Caco-2 (cell line): ENCODE data around the gene PLCB2. TPM values are rescaled to one million over a fixed set of nuclear protein-coding genes. Genes with fewer than 3 reads are reported as not detected.

ENCODE experiments used
- BruUV-seq: library from RNA; stranded (reverse); fragments of 400-500 nt; replicated peaks from 2 replicates; lab custom pipeline; 2021; lab: Mats Ljungman, UMichigan
- CTCF ChIA-PET: fragments of 300-600 bp; sonication (Branson Sonifier 250); formaldehyde crosslinking; loops from one replicate; lab custom pipeline; 2022; ENCODE audit warnings: antibody characterized with exemption; lab: Charles Lee
- POLR2A ChIA-PET: fragments of 300-600 bp; sonication (Branson Sonifier 250); formaldehyde crosslinking; loops from one replicate; lab custom pipeline; 2022; ENCODE audit warnings: antibody characterized with exemption; lab: Charles Lee
- DNase-seq, 2 experiments: peaks; one replicate each; pipeline versions ENCODE4 v3.0.0 to v3.0.0-alpha.2; 2020 to 2022
- H3K27me3 ChIP-seq: replicated peaks from 2 replicates; pipeline ENCODE4 v1.6.0; 2011; ENCODE audit warnings: low read length; ENCODE audit not compliant: control insufficient read depth, insufficient read depth
- H3K36me3 ChIP-seq: 2 replicates; pipeline ENCODE4 v1.5.1; 2011; ENCODE audit warnings: low read length; ENCODE audit not compliant: control insufficient read depth, insufficient read depth
- H3K4me1 ChIP-seq: fragments of 250-450 bp; sonication (Bioruptor Pico); 2 replicates; pipeline ENCODE4 v1.5.1; 2020; ENCODE audit warnings: mild to moderate bottlenecking
- H3K4me3 ChIP-seq: 2 replicates; pipeline ENCODE4 v1.5.1; 2011; ENCODE audit warnings: low read depth, mild to moderate bottlenecking, control low read depth, low read length
- H3K9me3 ChIP-seq: fragments of 250-450 bp; sonication (Bioruptor Pico); 2 replicates; pipeline ENCODE4 v1.5.1; 2020; ENCODE audit warnings: mild to moderate bottlenecking, moderate library complexity
- H3K27ac Mint-ChIP-seq: one replicate; pipeline ENCODE4 v1.8.0; 2022; ENCODE audit warnings: mixed read lengths; ENCODE audit not compliant: unreplicated experiment
- H3K27me3 Mint-ChIP-seq: one replicate; pipeline ENCODE4 v1.8.0; 2022; ENCODE audit warnings: mixed read lengths; ENCODE audit not compliant: insufficient read depth, unreplicated experiment
- H3K36me3 Mint-ChIP-seq: one replicate; pipeline ENCODE4 v1.8.0; 2022; ENCODE audit warnings: mild to moderate bottlenecking, mixed read lengths; ENCODE audit not compliant: insufficient read depth, unreplicated experiment
- H3K4me1 Mint-ChIP-seq: one replicate; pipeline ENCODE4 v1.8.0; 2022; ENCODE audit warnings: low read depth, mixed read lengths; ENCODE audit not compliant: unreplicated experiment
- H3K4me3 Mint-ChIP-seq: one replicate; pipeline ENCODE4 v1.8.0; 2022; ENCODE audit warnings: mild to moderate bottlenecking, moderate library complexity, mixed read lengths; ENCODE audit not compliant: unreplicated experiment
- H3K9me3 Mint-ChIP-seq: one replicate; pipeline ENCODE4 v1.8.0; 2022; ENCODE audit warnings: mixed read lengths; ENCODE audit not compliant: unreplicated experiment
- CTCF ChIP-seq, 2 experiments: fragments of 200-600 bp in 1 of 2; IDR thresholded peaks; 1 replicate in 1 of 2; 2 replicates in 1 of 2; pipeline versions ENCODE4 v1.5.1 to v1.8.0; 2011 to 2022; ENCODE audit warnings: antibody characterized with exemption in 1 of 2, control low read depth in 1 of 2, inconsistent platforms in 1 of 2, low read depth in 1 of 2, low read length in 1 of 2, mild to moderate bottlenecking in 1 of 2, moderate library complexity in 1 of 2; ENCODE audit not compliant: insufficient read depth in 1 of 2, severe bottlenecking in 1 of 2, unreplicated experiment in 1 of 2
- intact Hi-C: fragments of 100-400 bp; cut with micrococcal nuclease; formaldehyde crosslinking; loops from one replicate; pipeline ENCODE4 v1.10.0; 2022; ENCODE audit not compliant: unreplicated experiment
- total RNA-seq: library from RNA; stranded (reverse); gene quantifications from 2 replicates; pipeline ENCODE4 v1.2.3, GENCODE V29; 2022

Gene PLCB2
- total RNA-seq, 1 experiment from 2014 or later = 4.7 TPM

GRCh38 chr15:40274350-40275274 lies 33.1 kb downstream of the PLCB2 start:
- no peaks in the 10 kb centered on the region; the same call in 1 of the 2 replicates for H3K36me3 ChIP-seq
- H3K4me1 Mint-ChIP-seq = no peaks in the 10 kb centered on the region
- no peaks in the 10 kb centered on the region for H3K27me3 ChIP-seq
- no peaks in the 10 kb centered on the region; the same call in 1 of the 2 replicates for H3K4me1 ChIP-seq
- no peak overlapping the region for H3K4me3 ChIP-seq
- peak; percentile 100 for TF ChIP-seq CTCF (IDR thresholded peaks at IDR 0.05; ENCODE audit: insufficient read depth in 1 of 2, low read depth in 1 of 2, low read length in 1 of 2, severe bottlenecking in 1 of 2, unreplicated experiment in 1 of 2)
- POLR2A ChIA-PET = interaction anchor here (0.5 to 0.6 kb wide), 2 partner anchors 57 to 686 kb away, joined by 3 to 4 read pairs; no protein-coding TSS in a partner anchor
- H3K4me3 Mint-ChIP-seq = no peak overlapping the region
- no TSS peak for BruUV-seq
- no peaks in the 10 kb centered on the region for H3K9me3 Mint-ChIP-seq
- CTCF ChIA-PET = interaction anchor here (0.6 to 4.1 kb wide), 24 partner anchors 11 to 1112 kb away, joined by 3 to 67 read pairs (median 6); partner anchors contain the start of genes CCDC32, PAK6, PLCB2 and SRP14
- intact Hi-C loops = loop anchor here (1.0 kb wide), 2 partner anchors 57 to 229 kb away; no protein-coding TSS in a partner anchor
- no peaks in the 10 kb centered on the region for H3K27me3 Mint-ChIP-seq
- no peaks in the 10 kb centered on the region for H3K9me3 ChIP-seq
- no peak overlapping the region for H3K27ac Mint-ChIP-seq
- peaks cover 16% of the 10 kb centered on the region for H3K36me3 Mint-ChIP-seq
- peak; percentile 74 to 89 for DNase-seq

- intact Hi-C loops = no loop called here
Observed at GRCh38 chr15:40273428-40273827, 34.3 kb downstream of the PLCB2 start.

More at GRCh38 chr15:40273428-40273827, 34.3 kb downstream of the PLCB2 start:
- H3K27me3 Mint-ChIP-seq = no peaks in the 10 kb centered on the region
- no TSS peak for BruUV-seq
- DNase-seq = no peak
- no peaks in the 10 kb centered on the region for H3K4me1 Mint-ChIP-seq
- peaks cover 16% of the 10 kb centered on the region for H3K36me3 Mint-ChIP-seq
- ChIA-PET POLR2A (no interaction called here), CTCF (interaction anchor here (0.6 to 4.1 kb wide), 8 partner anchors 10 to 250 kb away, joined by 3 to 67 read pairs (median 6); no protein-coding TSS in a partner anchor)
- no peaks in the 10 kb centered on the region for H3K9me3 ChIP-seq
- no peak for TF ChIP-seq CTCF (IDR thresholded peaks at IDR 0.05; ENCODE audit: insufficient read depth in 1 of 2, low read depth in 1 of 2, low read length in 1 of 2, severe bottlenecking in 1 of 2, unreplicated experiment in 1 of 2)
- no peak overlapping the region for H3K27ac Mint-ChIP-seq
- H3K9me3 Mint-ChIP-seq = no peaks in the 10 kb centered on the region
- H3K4me3 ChIP-seq = no peak overlapping the region
- no peaks in the 10 kb centered on the region; the same call in 1 of the 2 replicates for H3K36me3 ChIP-seq
- H3K4me1 ChIP-seq = no peaks in the 10 kb centered on the region
- no peaks in the 10 kb centered on the region for H3K27me3 ChIP-seq
- no peak overlapping the region for H3K4me3 Mint-ChIP-seq
